Epidermal melanocyte (primary cell): ENCODE measurements around the gene PLB1.
"Not testable (repeated sequence)": the region's sequence is repeated elsewhere in the genome, so short reads cannot be mapped to it uniquely, and the experiment has no call there.

ENCODE experiments used
- DNase-seq: peaks from one replicate; pipeline ENCODE4 v3.0.0; 2011; ENCODE audit warnings: low spot score; ENCODE audit not compliant: insufficient read length

Gene PLB1

GRCh38 chr2:28469304-28469703, 26.6 kb upstream of the PLB1 start:
- no peak for DNase-seq

- no peak for DNase-seq
These were observed 25.8 kb upstream of the PLB1 start for GRCh38 chr2:28469947-28470535.

GRCh38 chr2:28470759-28471158, 25.1 kb upstream of the PLB1 start:
- DNase-seq, result no peak

- no peak for DNase-seq
These were observed 24.6 kb upstream of the PLB1 start for GRCh38 chr2:28471214-28471613.

GRCh38 chr2:28471701-28472236, 24.1 kb upstream of the PLB1 start:
- no peak for DNase-seq

- DNase-seq, result not testable (repeated sequence)
These were observed 23.2 kb upstream of the PLB1 start for GRCh38 chr2:28472641-28473040.

GRCh38 chr2:28475088-28475595, 20.7 kb upstream of the PLB1 start:
- DNase-seq, result no peak

GRCh38 chr2:28477087-28477486, 18.8 kb upstream of the PLB1 start:
- no peak for DNase-seq

- DNase-seq, result no peak
These were observed 18.2 kb upstream of the PLB1 start for GRCh38 chr2:28477645-28478044.

GRCh38 chr2:28480403-28481049, 15.3 kb upstream of the PLB1 start:
- DNase-seq, result no peak

GRCh38 chr2:28481905-28482304, 14.0 kb upstream of the PLB1 start:
- DNase-seq, result no peak

- DNase-seq, result no peak
These were observed 11.0 kb upstream of the PLB1 start for GRCh38 chr2:28484835-28485234.

- DNase-seq, result no peak
These were observed 9.3 kb upstream of the PLB1 start for GRCh38 chr2:28486526-28486925.

- DNase-seq, result no peak
These were observed 8.6 kb upstream of the PLB1 start for GRCh38 chr2:28487258-28487657.

GRCh38 chr2:28488083-28488830, 7.6 kb upstream of the PLB1 start:
- DNase-seq, result no peak

- DNase-seq, result no peak
These were observed 6.8 kb upstream of the PLB1 start for GRCh38 chr2:28488858-28489575.

- DNase-seq, result no peak
These were observed 5.3 kb upstream of the PLB1 start for GRCh38 chr2:28490558-28490957.

GRCh38 chr2:28492282-28492681, 3.6 kb upstream of the PLB1 start:
- no peak for DNase-seq

- DNase-seq, result no peak
These were observed 2.2 kb upstream of the PLB1 start for GRCh38 chr2:28493636-28494035.

- DNase-seq, result no peak
These were observed 921 bp downstream of the PLB1 start for GRCh38 chr2:28496781-28497180.

GRCh38 chr2:28497206-28497605, 1.3 kb downstream of the PLB1 start:
- no peak for DNase-seq

GRCh38 chr2:28499282-28499681, 3.4 kb downstream of the PLB1 start:
- no peak for DNase-seq
